H9 (cell line): Measurements from ENCODE around the gene PPP2R3B. TPM values are rescaled to one million over a fixed set of nuclear protein-coding genes. Genes with fewer than 3 reads are reported as not detected.

ENCODE experiments used
- DNase-seq: peaks from one replicate; pipeline ENCODE4 v3.0.0-alpha.2; 2017
- H2AFZ ChIP-seq: one replicate; pipeline ENCODE4 v1.6.1; 2013; ENCODE audit warnings: mild to moderate bottlenecking, low read length, control low read depth, moderate library complexity
- H2AK5ac ChIP-seq: 2 replicates; pipeline ENCODE4 v1.6.1; 2013; ENCODE audit warnings: low read length, control low read depth, mixed read lengths; ENCODE audit not compliant: insufficient read length
- H2BK120ac ChIP-seq: one replicate; pipeline ENCODE4 v1.6.1; 2013; ENCODE audit warnings: low read depth, mild to moderate bottlenecking, low read length, control low read depth, inconsistent platforms; ENCODE audit not compliant: poor library complexity, severe bottlenecking
- H2BK12ac ChIP-seq: 2 replicates; pipeline ENCODE4 v1.6.1; 2013; ENCODE audit warnings: low read length, control low read depth, mixed read lengths, low read depth; ENCODE audit not compliant: insufficient read length
- H2BK15ac ChIP-seq: 2 replicates; pipeline ENCODE4 v1.6.1; 2013; ENCODE audit warnings: low read depth, low read length, control low read depth
- H2BK20ac ChIP-seq: one replicate; pipeline ENCODE4 v1.6.1; 2013; ENCODE audit warnings: low read depth, mild to moderate bottlenecking, low read length, control low read depth, inconsistent platforms; ENCODE audit not compliant: poor library complexity, severe bottlenecking
- H2BK5ac ChIP-seq: 2 replicates; pipeline ENCODE4 v1.6.1; 2013; ENCODE audit warnings: low read length, control low read depth, mixed read lengths; ENCODE audit not compliant: insufficient read length
- H3K14ac ChIP-seq: 2 replicates; pipeline ENCODE4 v1.6.1; 2013; ENCODE audit warnings: low read length, control low read depth; ENCODE audit not compliant: insufficient read depth
- H3K18ac ChIP-seq: 2 replicates; pipeline ENCODE4 v1.6.1; 2013; ENCODE audit warnings: low read depth, mild to moderate bottlenecking, mixed read lengths, low read length, control low read depth; ENCODE audit not compliant: insufficient read length
- H3K23ac ChIP-seq: 2 replicates; pipeline ENCODE4 v1.6.1; 2013; ENCODE audit warnings: low read length, control low read depth, mixed read lengths, low read depth; ENCODE audit not compliant: insufficient read length
- H3K23me2 ChIP-seq: 2 replicates; pipeline ENCODE4 v1.6.1; 2013; ENCODE audit warnings: low read depth, mild to moderate bottlenecking, mixed read lengths, low read length, control low read depth; ENCODE audit not compliant: insufficient read length, poor library complexity, severe bottlenecking
- H3K27ac ChIP-seq: 2 replicates; pipeline ENCODE4 v1.5.1; 2013; ENCODE audit warnings: low read length, control low read depth, mixed read lengths, low read depth; ENCODE audit not compliant: insufficient read length
- H3K27me3 ChIP-seq: 2 replicates; pipeline ENCODE4 v1.6.1; 2013; ENCODE audit warnings: low read length, control low read depth, inconsistent platforms; ENCODE audit not compliant: insufficient read depth
- H3K4ac ChIP-seq: 2 replicates; pipeline ENCODE4 v1.6.1; 2013; ENCODE audit warnings: low read depth, mild to moderate bottlenecking, control low read depth, inconsistent platforms, low read length, moderate library complexity
- H3K4me1 ChIP-seq: 2 replicates; pipeline ENCODE4 v1.6.1; 2013; ENCODE audit warnings: low read length, control low read depth, inconsistent platforms; ENCODE audit not compliant: insufficient read depth
- H3K4me2 ChIP-seq: 2 replicates; pipeline ENCODE4 v1.6.1; 2013; ENCODE audit warnings: low read length, control low read depth, mixed read lengths; ENCODE audit not compliant: insufficient read length, insufficient read depth
- H3K56ac ChIP-seq: 2 replicates; pipeline ENCODE4 v1.6.1; 2013; ENCODE audit warnings: low read depth, mild to moderate bottlenecking, mixed read lengths, low read length, control low read depth; ENCODE audit not compliant: insufficient read length
- H3K79me1 ChIP-seq: 2 replicates; pipeline ENCODE4 v1.6.1; 2013; ENCODE audit warnings: low read depth, mild to moderate bottlenecking, moderate library complexity, low read length, control low read depth, inconsistent platforms; ENCODE audit not compliant: insufficient read depth, poor library complexity, severe bottlenecking
- H3K79me2 ChIP-seq: 2 replicates; pipeline ENCODE4 v1.6.1; 2013; ENCODE audit warnings: low read length, control low read depth, inconsistent platforms; ENCODE audit not compliant: insufficient read depth
- H3K9ac ChIP-seq: 2 replicates; pipeline ENCODE4 v1.6.1; 2013; ENCODE audit warnings: low read length, control low read depth, mixed read lengths; ENCODE audit not compliant: insufficient read length; ENCODE audit errors: extremely low read depth
- H3K9me3 ChIP-seq: one replicate; pipeline ENCODE4 v1.6.1; 2013; ENCODE audit warnings: low read depth, low read length, inconsistent platforms; ENCODE audit not compliant: control insufficient read depth
- H3T11ph ChIP-seq: one replicate; pipeline ENCODE4 v1.6.1; 2013; ENCODE audit warnings: mild to moderate bottlenecking, low read length, control low read depth, inconsistent platforms
- H4K20me1 ChIP-seq: one replicate; pipeline ENCODE4 v1.6.1; 2013; ENCODE audit not compliant: control insufficient read depth, insufficient read length, insufficient read depth
- H4K5ac ChIP-seq: 2 replicates; pipeline ENCODE4 v1.6.1; 2013; ENCODE audit warnings: low read depth, mild to moderate bottlenecking, mixed read lengths, low read length, control low read depth; ENCODE audit not compliant: insufficient read length
- H4K8ac ChIP-seq: replicated peaks from 2 replicates; pipeline ENCODE4 v1.6.1; 2013; ENCODE audit warnings: low read length, control low read depth, mixed read lengths, low read depth; ENCODE audit not compliant: insufficient read length
- H4K91ac ChIP-seq: 2 replicates; pipeline ENCODE4 v1.6.1; 2013; ENCODE audit warnings: low read depth, mild to moderate bottlenecking, moderate library complexity, mixed read lengths, low read length, control low read depth; ENCODE audit not compliant: insufficient read length
- H3K27ac Mint-ChIP-seq, 3 experiments: 2 replicates in 2 of 3; 3 replicates in 1 of 3; pipeline ENCODE4 v1.8.0; 2020 to 2021; ENCODE audit warnings: mixed read lengths in 3 of 3, mild to moderate bottlenecking in 1 of 3, moderate library complexity in 1 of 3
- H3K27me3 Mint-ChIP-seq: 2 replicates; pipeline ENCODE4 v1.8.0; 2021; ENCODE audit warnings: low read depth, mild to moderate bottlenecking, moderate library complexity, mixed read lengths
- H3K36me3 Mint-ChIP-seq, 3 experiments: 2 replicates in 2 of 3; 3 replicates in 1 of 3; pipeline ENCODE4 v1.8.0; 2020 to 2021; ENCODE audit warnings: low read depth in 3 of 3, mixed read lengths in 3 of 3; ENCODE audit not compliant: insufficient read depth in 1 of 3
- H3K4me1 Mint-ChIP-seq, 2 experiments: 2 replicates each; pipeline ENCODE4 v1.8.0; 2020; ENCODE audit warnings: mixed read lengths in 2 of 2
- H3K4me3 Mint-ChIP-seq, 2 experiments: 2 replicates in 1 of 2; 3 replicates in 1 of 2; pipeline ENCODE4 v1.8.0; 2020 to 2021; ENCODE audit warnings: mild to moderate bottlenecking in 2 of 2, mixed read lengths in 2 of 2, moderate library complexity in 1 of 2
- H3K9me3 Mint-ChIP-seq, 2 experiments: 2 replicates in 1 of 2; 3 replicates in 1 of 2; pipeline ENCODE4 v1.8.0; 2020; ENCODE audit warnings: mild to moderate bottlenecking in 2 of 2, mixed read lengths in 2 of 2, moderate library complexity in 1 of 2
- WGBS: extraction: QIAGEN DNeasy Blood & Tissue Kit; methylation state at CpG from one replicate; pipeline ENCODE4 v1.1.7; 2013; ENCODE audit warnings: missing lambda C conversion rate, low lambda C conversion rate, mixed read lengths; ENCODE audit not compliant: insufficient read length; ENCODE audit errors: extremely low coverage; 5-methylcytosine and 5-hydroxymethylcytosine counted together
- total RNA-seq: library from RNA; stranded (reverse); gene quantifications from 2 replicates; pipeline ENCODE4 v1.2.1, GENCODE V29; 2021
- TF ChIP-seq, protein P1 (sequence below): fragments of 200-600 bp; sonication (generic); conservative IDR thresholded peaks from 3 replicates; pipeline ENCODE4 v1.8.0; 2021; ENCODE audit warnings: antibody characterized with exemption, mild to moderate bottlenecking

PPP2R3B gene
- total RNA-seq, 1 experiment from 2014 or later: 72.1 TPM

DNA sequence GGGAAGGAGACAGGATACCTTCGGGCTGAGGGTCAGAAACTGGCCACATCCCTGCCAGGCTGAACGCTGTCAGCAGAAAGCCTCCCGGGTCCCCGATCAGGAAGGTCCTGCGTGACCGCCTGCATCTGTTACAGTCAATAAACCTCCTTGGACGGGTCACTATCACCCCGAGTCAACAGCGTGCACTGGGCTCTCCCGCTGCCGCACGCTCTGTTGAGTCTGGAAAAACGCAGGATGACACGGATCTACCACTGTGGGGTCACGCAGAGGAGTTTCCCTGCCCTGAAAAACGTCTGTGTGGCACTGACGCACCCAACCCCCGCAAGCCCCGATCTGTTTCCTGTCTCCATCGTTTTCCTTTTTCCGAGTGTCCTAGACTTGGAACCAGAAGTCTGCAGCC lies 12.1 kb downstream of the PPP2R3B start:
- no peak overlapping the region for H2AFZ ChIP-seq
- H2BK12ac ChIP-seq: no peak overlapping the region
- peaks cover 3% of the 10 kb centered on the region; the same call in 1 of the 2 replicates for H3K4me1 ChIP-seq
- no peak overlapping the region for H3K14ac ChIP-seq
- DNase-seq: no peak
- no peak overlapping the region for H3K18ac ChIP-seq
- H2BK15ac ChIP-seq: no peak overlapping the region
- H3K27ac ChIP-seq: no peak overlapping the region
- Mint-ChIP-seq H3K9me3 (no peaks in the 10 kb centered on the region), H3K4me1 (peaks cover 21 to 28% of the 10 kb centered on the region in 2 experiments), H3K27ac (0 out of 7 replicates have a peak overlapping the region, but pooled peaks of 1 of the 3 experiments have one; percentile 11), H3K27me3 (peaks cover 43% of the 10 kb centered on the region), H3K36me3 (peaks cover 0 to 8% (median 0%) of the 10 kb centered on the region in 3 experiments; a peak in 3 of 7 replicates), H3K4me3 (peak overlapping the region; percentile 77 to 86)
- no peak overlapping the region for H4K91ac ChIP-seq
- H3K79me1 ChIP-seq: no peaks in the 10 kb centered on the region
- no CpG with 5 or more reads among the region's 21 CpGs for whole genome bisulfite sequencing
- H3K9me3 ChIP-seq: no peaks in the 10 kb centered on the region
- no peak overlapping the region for H3K4ac ChIP-seq
- no peak overlapping the region for H3T11ph ChIP-seq
- peaks cover 7% of the 10 kb centered on the region; the same call in 1 of the 2 replicates for H3K79me2 ChIP-seq
- peaks cover 8% of the 10 kb centered on the region; the same call in 1 of the 2 replicates for H3K27me3 ChIP-seq
- H3K9ac ChIP-seq: no peak overlapping the region
- no peaks in the 10 kb centered on the region for H4K20me1 ChIP-seq
- H3K23ac ChIP-seq: no peak overlapping the region
- no peak overlapping the region for H2BK5ac ChIP-seq
- H4K8ac ChIP-seq: no peak overlapping the region
- no peak overlapping the region for H3K56ac ChIP-seq
- H2BK20ac ChIP-seq: no peak overlapping the region
- H2AK5ac ChIP-seq: no peak overlapping the region
- TF ChIP-seq, protein P1, sequence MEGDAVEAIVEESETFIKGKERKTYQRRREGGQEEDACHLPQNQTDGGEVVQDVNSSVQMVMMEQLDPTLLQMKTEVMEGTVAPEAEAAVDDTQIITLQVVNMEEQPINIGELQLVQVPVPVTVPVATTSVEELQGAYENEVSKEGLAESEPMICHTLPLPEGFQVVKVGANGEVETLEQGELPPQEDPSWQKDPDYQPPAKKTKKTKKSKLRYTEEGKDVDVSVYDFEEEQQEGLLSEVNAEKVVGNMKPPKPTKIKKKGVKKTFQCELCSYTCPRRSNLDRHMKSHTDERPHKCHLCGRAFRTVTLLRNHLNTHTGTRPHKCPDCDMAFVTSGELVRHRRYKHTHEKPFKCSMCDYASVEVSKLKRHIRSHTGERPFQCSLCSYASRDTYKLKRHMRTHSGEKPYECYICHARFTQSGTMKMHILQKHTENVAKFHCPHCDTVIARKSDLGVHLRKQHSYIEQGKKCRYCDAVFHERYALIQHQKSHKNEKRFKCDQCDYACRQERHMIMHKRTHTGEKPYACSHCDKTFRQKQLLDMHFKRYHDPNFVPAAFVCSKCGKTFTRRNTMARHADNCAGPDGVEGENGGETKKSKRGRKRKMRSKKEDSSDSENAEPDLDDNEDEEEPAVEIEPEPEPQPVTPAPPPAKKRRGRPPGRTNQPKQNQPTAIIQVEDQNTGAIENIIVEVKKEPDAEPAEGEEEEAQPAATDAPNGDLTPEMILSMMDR: no peak
- no peak overlapping the region for H4K5ac ChIP-seq
- peaks cover 14% of the 10 kb centered on the region for H3K23me2 ChIP-seq
- H3K4me2 ChIP-seq: peak overlapping the region; percentile 37
- H2BK120ac ChIP-seq: no peak overlapping the region
